ENCODE measurements around the gene CLIC2.
"Not testable (repeated sequence)": the region's sequence is repeated elsewhere in the genome, so short reads cannot be mapped to it uniquely, and the experiment has no call there.

The CLIC2 gene
- total RNA-seq, result 0.18 to 0.98 (median 0.39) reads per million in 3 experiments

DNA sequence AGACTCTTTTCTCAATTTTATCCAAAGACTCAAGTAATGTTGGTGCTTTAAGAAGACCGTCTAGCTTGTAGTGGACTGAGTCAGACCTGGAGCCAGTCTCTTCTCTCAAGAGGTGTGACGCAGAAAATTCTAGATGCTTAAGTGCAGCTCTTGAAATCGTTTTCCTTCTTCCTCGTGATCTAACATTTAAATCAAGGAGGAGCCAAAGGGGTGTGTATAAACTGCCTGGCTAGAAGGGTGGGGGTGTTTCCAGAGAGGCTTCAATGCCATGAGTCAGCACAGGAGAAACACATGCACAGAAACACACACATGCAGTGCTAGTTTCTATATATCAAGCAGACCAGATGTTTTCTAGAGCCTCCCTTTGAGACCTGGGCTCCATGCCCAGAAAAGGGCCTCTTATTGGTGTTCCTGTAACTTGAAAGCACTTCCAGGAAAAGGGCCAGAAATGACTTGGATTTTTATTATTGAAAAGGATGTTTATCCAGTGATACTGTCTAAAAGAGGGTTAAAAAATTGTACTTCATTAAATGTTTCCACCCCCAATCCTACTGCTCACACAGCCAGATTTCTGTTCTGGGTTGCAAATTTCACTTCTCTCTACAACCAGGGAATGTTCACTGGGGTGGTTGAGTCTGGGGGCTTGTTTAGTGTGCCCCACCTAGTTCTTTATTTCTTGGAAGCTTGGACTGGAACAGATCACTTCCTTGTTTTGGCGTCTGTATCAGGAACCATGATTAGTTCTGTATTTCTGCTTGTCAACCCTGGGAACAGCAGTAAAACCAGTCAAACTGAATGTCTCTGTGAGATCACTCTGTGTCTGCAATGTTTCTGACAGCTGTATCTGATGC lies at the start of gene CLIC2:
CLIC2 (minus strand) TSS at position 129 of the 851 bp plus-strand sequence. CDS start 187 bp downstream, outside the sequence.
- no peak for DNase-seq

DNA sequence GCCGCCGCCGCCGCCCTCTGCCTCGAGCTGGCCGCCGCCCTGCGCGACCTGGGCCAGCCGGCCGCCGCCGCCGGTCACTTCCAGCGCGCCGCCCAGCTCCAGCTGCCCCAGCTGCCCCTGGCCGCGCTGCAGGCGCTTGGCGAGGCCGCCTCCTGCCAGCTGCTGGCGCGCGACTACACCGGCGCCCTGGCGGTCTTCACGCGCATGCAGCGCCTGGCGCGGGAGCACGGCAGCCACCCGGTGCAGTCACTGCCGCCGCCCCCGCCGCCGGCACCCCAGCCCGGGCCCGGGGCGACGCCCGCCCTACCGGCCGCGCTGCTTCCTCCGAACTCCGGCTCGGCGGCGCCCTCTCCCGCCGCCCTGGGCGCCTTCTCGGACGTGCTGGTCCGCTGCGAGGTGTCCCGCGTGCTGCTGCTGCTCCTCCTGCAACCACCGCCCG lies 48.1 kb upstream of the CLIC2 start:
- not testable (repeated sequence) for DNase-seq

DNA sequence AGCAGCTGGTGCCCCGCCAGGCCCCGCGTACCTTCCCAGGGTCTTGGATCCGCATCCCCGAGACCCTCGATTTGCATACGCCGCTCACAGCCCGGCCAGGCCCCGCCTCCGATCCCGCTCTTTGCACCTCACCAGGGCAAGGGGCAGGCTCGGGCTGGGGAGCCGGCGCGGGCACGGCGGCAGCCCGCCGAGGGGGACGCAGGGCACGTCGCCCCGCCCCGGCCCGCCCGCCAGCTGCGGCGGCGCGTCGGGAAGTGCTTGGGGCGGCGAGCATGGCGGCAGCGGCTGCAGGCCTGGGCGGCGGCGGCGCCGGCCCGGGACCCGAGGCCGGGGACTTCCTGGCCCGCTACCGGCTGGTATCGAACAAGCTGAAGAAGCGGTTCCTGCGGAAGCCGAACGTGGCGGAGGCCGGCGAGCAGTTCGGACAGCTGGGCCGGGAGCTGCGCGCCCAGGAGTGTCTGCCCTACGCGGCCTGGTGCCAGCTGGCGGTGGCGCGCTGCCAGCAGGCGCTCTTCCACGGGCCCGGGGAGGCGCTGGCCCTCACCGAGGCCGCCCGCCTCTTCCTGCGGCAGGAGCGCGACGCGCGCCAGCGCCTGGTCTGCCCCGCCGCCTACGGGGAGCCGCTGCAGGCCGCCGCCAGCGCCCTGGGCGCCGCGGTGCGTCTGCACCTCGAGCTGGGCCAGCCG lies 47.6 kb upstream of the CLIC2 start, which contains the start of gene F8A2:
F8A2 (plus strand) TSS at position 253 of the 686 bp plus-strand sequence; CDS start at position 273, 20 bp downstream.
- DNase-seq, result not testable (repeated sequence)

DNA sequence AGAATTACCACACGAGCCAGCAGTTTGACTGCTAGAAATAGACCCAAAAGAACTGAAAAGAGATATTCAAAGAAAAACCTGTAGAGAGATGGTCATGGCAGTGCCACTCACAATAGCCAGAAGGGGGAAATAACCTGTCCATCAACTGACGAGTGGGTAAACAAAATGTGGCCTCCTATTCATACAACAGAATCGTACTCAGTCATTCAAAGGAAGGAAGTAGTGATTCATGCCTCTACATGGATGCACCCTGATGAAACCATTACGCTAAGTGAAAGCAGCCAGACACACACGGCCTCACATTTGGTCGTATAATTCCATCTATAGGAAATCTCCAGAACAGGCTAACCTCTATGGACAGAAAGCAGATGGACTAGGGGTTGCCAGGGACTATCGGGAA lies 45.4 kb upstream of the CLIC2 start:
- not testable (repeated sequence) for DNase-seq

DNA sequence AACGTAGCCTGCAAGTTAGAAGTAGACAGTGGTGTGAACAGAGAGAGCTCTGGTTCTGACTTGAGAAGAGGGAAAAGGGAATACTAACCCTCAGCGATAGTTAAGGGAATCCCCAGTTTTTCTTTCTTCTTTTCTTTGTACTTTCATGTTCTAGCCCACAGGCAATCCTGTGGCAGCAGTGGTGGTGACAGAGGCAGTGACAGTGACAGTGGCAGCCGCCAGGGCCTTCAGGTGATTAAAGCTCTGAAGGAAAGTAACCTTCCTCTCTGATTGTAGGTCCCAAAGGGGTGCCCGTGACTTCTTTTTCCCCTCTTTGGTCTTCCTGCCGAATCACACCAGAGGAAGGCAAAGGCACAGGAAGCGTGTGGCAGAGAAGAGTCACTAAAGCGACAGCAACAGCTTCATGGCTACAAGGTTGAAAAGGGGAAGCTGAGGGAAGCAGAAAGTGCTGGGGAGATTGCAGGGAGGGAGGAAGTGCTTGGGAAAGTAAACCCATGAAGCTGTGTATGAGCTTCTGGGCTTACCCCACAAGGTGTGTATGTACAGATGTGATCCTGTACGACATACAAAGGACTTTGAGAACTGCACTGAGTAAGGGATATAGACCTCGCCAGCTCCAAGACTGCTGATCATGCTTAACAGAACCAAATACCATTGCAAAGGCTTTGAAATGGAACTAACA lies 39.5 kb upstream of the CLIC2 start:
- not testable (repeated sequence) for DNase-seq

DNA sequence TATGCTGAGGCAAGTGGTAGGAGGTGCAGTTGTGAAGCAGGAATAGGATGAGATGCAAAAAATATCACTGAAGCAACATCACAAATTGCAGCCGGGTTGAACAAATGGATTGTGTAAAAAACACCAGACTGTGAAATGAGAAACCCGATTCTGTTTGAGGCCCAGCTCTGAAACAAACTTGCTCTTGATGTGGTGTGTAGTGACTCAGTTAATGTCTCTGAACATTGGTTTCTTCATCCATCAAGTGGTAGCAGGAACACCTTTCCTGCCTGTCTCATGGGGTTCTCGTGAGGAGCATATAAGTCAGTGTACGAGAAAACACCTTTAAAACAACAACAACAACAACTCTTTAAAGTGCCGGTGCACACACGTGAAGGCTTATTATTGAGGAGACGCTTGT lies 29.3 kb upstream of the CLIC2 start:
- not testable (repeated sequence) for DNase-seq

DNA sequence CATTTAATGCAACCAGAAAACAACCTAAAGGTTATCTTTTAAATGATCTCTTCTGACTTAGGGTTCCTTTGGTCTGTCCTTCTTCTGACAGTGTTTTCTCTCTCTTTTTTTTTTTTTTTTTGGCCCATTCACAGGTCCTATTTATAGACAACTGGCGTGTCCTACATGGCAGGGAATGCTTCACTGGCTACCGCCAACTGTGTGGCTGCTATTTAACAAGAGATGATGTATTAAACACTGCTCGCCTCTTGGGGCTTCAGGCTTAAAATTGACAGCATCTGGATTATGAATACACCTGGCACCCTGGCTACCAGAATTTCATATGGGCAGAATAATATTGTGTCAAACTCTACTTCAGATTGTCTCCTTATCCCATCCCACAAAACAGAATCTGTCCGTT lies 15.0 kb upstream of the CLIC2 start:
- not testable (repeated sequence) for DNase-seq

DNA sequence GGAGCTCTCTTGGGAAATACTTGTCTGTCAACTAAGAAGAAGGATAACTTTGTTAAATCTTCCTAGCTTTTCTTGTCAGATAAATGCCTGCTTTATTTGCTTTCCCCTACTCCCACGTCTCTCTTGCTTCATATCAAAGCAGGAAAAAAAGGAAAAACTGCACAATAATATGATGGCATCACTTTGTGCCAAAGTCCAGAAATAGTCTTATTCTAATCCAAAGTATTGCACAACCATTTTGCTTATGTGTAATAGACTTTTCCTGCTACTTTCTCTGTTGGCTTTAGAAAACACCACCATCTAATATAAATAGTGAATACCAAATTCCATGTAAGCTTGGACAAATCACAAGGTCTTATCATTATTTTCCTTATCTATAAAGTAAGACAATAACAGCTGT lies 11.3 kb upstream of the CLIC2 start:
- not testable (repeated sequence) for DNase-seq

DNA sequence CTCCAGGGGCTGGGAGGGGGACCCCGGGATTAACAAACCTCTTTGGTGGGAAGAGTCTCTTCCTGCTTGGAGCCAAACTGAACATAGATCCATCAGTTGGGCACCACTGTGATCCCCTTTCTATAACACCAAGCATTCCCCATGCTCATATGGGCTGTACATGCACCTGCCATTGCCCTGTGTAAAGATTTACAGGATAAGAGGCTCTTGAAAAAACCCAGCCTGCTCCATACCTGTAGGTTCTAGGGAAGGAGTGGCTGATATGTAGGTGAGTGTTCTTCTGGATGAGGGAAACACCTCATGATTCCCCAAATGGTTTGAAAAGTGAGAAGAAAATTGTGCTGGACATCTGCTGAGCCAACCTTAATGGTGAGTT lies 911 bp upstream of the CLIC2 start:
- not testable (repeated sequence) for DNase-seq

DNA sequence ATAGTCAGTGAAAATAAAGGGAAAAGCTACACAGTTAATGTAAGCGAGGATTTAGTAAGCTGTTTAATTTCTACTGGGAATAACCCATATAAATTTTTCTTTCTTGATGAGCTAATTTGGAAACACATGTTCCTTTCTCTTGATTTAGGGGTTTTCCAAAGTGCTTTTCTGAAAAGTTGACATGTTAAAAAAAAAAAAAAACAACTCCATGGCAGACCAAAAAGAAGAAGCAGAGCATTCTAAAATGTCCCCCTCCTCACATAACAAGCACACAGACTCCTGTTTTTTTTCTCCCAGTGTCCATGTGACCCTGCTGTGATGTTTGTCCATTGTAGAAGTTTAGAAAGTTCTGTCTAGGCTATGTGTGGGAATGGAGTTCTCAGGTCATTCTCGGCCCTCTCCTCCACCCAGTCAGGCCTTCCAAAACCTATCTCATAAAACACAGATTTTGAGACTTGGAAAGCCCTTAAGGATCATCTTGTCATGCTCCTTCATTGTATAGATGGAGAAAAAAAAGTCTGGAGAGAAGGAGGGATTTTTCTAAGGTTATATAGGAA lies 792 bp downstream of the CLIC2 start:
- DNase-seq, result no peak

DNA sequence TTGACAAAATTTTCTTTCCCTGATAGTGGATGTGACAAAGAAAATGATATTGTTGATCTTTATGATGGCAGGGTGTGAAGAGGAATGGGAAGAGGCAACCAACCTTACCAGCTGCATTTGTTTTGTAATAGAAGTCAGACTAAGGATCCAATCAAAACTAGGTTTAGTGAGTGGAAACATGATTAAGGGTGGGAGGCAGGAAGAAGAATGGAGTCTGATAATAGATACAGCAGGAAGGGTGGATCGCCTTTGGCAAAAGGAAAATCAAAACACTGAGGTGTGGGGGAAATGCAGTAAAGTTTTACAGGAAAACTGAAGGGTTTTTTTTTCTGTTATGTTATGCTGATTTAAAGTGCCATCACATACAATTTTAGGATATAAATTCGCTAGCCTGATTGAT lies 3.4 kb downstream of the CLIC2 start:
- no peak for DNase-seq

DNA sequence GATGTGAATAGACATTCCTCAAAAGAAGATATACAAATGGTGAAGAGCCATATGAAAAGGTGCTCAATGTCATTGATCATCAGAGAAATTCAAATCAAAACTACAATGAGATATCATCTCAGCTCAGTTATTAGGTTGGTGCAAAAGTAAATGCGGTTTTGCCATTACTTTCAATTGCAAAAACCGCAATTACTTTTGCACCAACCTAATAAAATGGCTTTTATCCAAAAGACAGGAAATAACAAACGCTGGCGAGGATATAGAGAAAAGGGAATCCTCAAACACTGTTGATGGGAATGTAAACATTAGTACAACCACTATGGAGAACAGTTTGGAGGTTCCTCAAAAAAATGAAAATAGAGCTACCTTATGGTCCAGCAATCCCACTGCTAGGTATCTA lies 5.1 kb downstream of the CLIC2 start:
- no peak for DNase-seq

DNA sequence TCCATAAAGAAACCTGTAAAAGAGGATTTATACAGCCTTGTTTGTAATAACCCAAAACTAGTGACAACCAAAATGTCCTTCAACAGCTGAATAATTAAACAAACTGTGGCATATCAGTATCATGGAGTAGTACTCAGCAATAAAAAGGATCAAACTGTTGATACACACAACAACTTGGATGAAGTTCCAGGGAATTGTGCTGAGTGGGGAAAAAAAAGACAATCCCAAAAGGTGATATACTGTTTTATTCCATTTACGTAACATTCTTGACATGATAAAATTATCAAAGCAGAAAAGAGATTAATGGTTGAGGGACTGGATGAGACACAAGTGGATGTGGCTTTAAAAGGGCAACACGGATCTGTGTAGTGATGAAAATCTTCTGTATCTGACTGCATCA lies 7.8 kb downstream of the CLIC2 start:
- DNase-seq, result no peak

DNA sequence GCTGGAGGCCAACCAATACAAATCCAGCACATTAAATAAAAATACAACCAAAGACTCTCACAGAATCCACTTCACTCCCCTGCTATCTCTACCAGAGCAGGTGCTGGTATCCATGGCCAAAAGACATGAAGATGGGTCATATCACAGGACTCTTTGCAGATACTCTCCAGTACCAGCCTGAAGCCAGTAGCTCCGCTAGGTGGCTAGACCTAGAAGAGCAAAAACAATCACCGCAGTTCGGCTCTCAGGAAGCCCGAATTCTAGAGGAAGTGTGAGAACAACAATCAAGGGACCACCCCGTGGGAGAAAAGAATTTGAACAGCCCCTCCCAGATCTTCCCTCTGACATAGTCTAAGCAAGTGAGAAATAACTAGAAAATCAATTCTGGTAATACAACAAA lies 20.2 kb downstream of the CLIC2 start:
- no peak for DNase-seq

DNA sequence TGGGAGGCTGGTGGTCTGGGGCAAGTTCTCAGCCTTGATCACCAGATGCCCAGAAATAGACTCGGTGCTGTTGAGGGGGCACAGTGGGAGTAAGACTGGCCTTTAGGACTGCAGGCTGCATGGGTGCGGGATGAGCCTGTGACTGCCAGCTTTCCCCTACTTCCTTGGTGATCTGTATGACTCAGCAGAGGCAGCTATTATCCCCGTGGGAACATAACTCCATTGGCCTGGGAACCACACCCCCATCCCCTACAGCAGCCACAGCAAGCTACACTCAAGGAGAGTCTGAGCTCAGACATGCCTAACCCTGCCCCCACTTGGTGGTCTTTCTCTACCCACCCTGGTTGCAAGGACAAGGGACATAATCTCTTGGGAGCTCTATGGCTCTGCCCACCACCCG lies 20.6 kb downstream of the CLIC2 start:
- DNase-seq, result no peak

DNA sequence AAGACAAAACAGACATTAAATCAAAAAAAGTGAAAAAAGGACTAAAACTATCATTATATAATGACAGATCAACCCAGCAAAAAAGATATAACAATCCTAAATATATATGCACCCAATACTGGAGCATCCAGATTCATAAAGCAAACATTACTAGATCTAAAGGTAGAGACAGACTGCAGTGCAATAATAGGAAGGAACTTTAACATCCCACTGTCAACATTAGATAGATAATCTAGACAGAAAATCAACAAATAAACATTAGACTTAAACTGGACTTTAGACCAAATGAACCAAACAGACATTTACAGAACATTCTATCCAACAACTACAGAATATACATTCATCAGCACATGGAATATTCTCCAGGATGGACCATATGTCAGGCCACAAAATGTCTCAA lies 40.6 kb downstream of the CLIC2 start:
- DNase-seq, result no peak

DNA sequence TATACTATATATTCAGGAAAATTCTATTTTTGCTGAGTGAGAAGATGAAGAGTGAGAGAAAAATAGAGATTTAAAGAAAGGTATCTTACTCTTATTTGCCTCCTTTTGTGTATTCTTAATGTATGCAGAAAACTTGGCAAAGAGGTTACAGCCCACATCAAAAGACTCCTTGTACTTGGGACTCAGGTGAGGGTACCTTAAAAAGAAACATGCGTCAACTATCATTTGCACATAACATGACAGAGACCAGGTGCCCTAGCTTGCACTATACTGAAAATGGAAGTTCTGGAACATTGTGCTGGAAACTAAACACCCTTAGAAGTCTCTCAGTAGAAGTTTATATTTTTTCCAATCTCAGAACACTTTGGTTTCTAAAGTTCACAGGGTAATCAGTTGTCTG lies 54.5 kb downstream of the CLIC2 start:
- peak; percentile 1 for DNase-seq

DNA sequence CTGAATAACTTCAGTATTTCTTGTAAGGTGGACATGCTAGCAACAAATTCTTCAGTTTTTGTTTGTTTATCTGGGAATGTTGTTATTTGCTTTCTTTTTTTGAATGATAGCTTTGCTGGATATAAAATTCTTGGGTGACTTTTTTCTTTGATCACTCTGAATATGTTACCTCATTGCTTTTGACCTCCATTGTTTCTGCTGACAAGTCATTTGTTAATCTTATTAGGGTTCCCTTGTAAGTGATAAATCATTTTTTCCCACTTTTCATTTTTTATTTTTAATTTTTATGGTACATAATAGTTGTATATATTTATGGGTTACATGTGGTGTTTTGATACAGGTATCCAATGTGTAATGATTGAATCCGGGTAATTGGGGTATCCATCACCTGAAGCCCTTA lies 63.4 kb downstream of the CLIC2 start:
- DNase-seq, result no peak

DNA sequence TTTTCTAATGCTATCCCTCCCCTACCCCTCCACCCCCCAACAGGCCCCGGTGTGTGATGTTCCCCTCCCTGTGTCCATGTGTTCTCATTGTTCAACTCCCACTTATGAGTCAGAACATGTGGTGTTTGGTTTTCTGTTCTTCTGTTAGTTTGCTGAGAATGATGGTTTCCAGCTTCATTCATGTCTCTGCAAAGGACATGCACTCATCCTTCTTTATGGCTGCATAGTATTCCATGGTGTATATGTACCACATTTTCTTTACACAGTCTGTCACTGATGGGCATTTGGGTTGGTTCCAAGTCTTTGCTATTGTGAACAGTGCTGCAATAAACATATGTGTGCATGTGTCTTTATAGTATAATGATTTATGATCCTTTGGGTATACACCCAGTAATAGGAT lies 66.4 kb downstream of the CLIC2 start:
- not testable (repeated sequence) for DNase-seq

DNA sequence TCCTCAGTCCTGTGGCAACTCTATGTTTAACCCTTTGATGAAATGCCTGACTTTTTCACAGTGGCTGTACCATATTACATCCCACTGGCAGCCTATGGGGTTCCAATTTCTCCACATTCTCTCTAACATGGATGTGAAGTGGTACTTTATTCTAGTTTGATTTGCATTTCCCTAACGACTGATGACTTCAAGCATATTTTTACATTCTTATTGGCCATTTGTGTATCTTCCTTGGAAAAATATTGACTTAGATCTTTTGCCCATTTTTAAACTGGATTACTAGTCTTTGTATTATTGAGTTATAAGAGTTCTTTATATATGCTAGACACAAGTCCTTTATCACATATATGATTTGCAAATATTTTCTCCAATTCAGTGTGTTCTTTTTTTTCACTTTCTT lies 68.0 kb downstream of the CLIC2 start:
- no peak for DNase-seq

DNA sequence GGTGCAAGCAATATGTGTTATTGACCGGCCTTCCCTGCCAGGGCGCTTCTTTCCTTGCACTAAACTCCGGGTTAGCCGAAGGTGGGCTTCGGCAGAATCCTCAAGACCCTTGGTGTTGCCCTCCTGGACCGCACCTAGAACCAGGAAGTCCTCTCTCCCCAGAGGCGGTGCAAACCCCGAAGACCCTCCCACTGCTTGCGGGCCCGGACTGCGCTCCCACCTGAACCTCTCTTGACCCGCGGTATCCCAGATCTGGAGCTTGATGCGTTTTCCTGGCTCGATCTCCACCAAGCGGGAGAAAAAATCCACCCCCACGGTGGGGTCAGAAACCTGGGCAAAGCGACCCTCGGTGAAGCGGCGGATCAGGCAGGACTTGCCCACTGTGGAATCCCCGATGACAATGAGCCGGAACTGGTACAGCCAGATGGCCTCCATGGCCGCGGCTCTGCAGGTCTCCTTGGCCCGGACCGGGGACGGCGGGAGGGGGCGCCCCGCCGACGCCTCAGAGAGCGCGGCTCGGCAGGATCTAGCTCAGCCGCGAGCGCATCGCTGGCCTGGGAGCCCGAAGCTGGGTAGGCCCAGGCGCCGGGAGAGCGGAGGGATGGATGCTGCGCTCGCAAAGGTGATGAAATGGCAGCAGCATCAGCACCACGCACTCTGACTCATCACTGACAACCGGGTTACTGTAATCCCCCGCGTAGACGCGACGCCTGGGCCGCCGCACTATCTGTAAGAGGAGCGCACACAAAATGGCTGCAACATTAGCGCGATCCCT lies 70.4 kb downstream of the CLIC2 start, which contains the start of gene RAB39B:
RAB39B (minus strand) TSS at position 638 of the 775 bp plus-strand sequence; CDS start at position 435, 203 bp downstream.
- peak; percentile 70 for DNase-seq

Data from central memory CD4-positive, alpha-beta T cell (primary cell).